GM12878 (cell line): Measurements from ENCODE around the gene CARD19. TPM values are rescaled to one million over a fixed set of nuclear protein-coding genes. Genes with fewer than 3 reads are reported as not detected.

ENCODE experiments used
- ATAC-seq: fragments of 200-7000 bp; cut with Tn5 transposase; 3 replicates; pipeline ENCODE4 v1.9.1; 2020; ENCODE audit warnings: mild to moderate bottlenecking, moderate library complexity
- BruUV-seq: library from RNA; stranded (reverse); fragments of 400-500 nt; replicated peaks from 2 replicates; lab custom pipeline; 2021; lab: Mats Ljungman, UMichigan
- CTCF ChIA-PET: fragments of 300-600 bp; sonication (Branson Sonifier 250); formaldehyde crosslinking; extraction: SDS; loops from one replicate; lab custom pipeline; 2021; ENCODE audit warnings: inconsistent platforms; lab: Yijun Ruan, JAX
- POLR2A ChIA-PET: fragments of 350-600 bp; formaldehyde crosslinking; extraction: SDS; loops from one replicate; lab custom pipeline; 2021; ENCODE audit warnings: inconsistent platforms; lab: Charles Lee
- RAD21 ChIA-PET: fragments of 300-600 bp; sonication (Branson Sonifier 250); formaldehyde crosslinking; loops from one replicate; lab custom pipeline; 2023; ENCODE audit warnings: antibody characterized with exemption; ENCODE audit not compliant: unreplicated experiment; lab: Charles Lee
- SMC1A ChIA-PET: fragments of 300-600 bp; sonication (Branson Sonifier 250); formaldehyde crosslinking; loops from one replicate; lab custom pipeline; 2023; ENCODE audit not compliant: unreplicated experiment, uncharacterized antibody; lab: Charles Lee
- DNase-seq: peaks from one replicate; pipeline ENCODE4 v3.0.0-alpha.2; 2011; ENCODE audit warnings: low read depth, low spot score
- FAIRE-seq: peaks from 3 replicates; lab custom pipeline; 2011; peaks lifted over from hg19 to GRCh38; lab: Jason Lieb, UNC
- H2AFZ ChIP-seq: 2 replicates; pipeline ENCODE4 v1.6.0; 2011; ENCODE audit warnings: low read depth, low read length, control low read depth; ENCODE audit not compliant: control insufficient read depth
- H3K27ac ChIP-seq: 2 replicates; pipeline ENCODE4 v1.5.1; 2011; ENCODE audit warnings: control low read depth; ENCODE audit not compliant: control insufficient read depth, insufficient read depth
- H3K27me3 ChIP-seq, 2 experiments: replicated peaks in 1 of 2; 2 replicates each; pipeline versions ENCODE4 v1.6.0 to v1.6.1; 2011; ENCODE audit warnings: low read length in 1 of 2; ENCODE audit not compliant: control insufficient read depth in 2 of 2, insufficient read depth in 2 of 2
- H3K36me3 ChIP-seq, 2 experiments: 2 replicates each; pipeline ENCODE4 v1.5.1; 2011; ENCODE audit warnings: low read length in 1 of 2; ENCODE audit not compliant: control insufficient read depth in 2 of 2, insufficient read depth in 2 of 2
- H3K4me1 ChIP-seq: 2 replicates; pipeline ENCODE4 v1.6.1; 2011; ENCODE audit warnings: mild to moderate bottlenecking, low read length, moderate library complexity, mixed read lengths; ENCODE audit not compliant: control insufficient read depth, insufficient read depth
- H3K4me2 ChIP-seq: 2 replicates; pipeline ENCODE4 v1.6.0; 2011; ENCODE audit warnings: control low read depth; ENCODE audit not compliant: control insufficient read depth, insufficient read depth
- H3K4me3 ChIP-seq: fragments of 200-600 bp; sonication (generic); 2 replicates; pipeline ENCODE4 v1.5.1; 2016
- H3K79me2 ChIP-seq: 2 replicates; pipeline ENCODE4 v1.6.0; 2011; ENCODE audit warnings: low read length; ENCODE audit not compliant: control insufficient read depth, insufficient read depth
- H3K9ac ChIP-seq: 2 replicates; pipeline ENCODE4 v1.8.0; 2011; ENCODE audit warnings: low read length, control low read depth, mixed read lengths; ENCODE audit not compliant: control insufficient read depth, insufficient read depth
- H3K9me3 ChIP-seq: replicated peaks from 3 replicates; pipeline ENCODE4 v1.5.1; 2011; ENCODE audit warnings: mild to moderate bottlenecking, low read length; ENCODE audit not compliant: control insufficient read depth, insufficient read depth
- H4K20me1 ChIP-seq: 2 replicates; pipeline ENCODE4 v1.6.0; 2011; ENCODE audit not compliant: control insufficient read depth, insufficient read depth
- NR2C1 ChIP-seq: fragments of 450-650 bp; IDR thresholded peaks from 2 replicates; pipeline ENCODE4 v1.6.1; 2017; ENCODE audit warnings: antibody characterized with exemption, mild to moderate bottlenecking, moderate library complexity
- POU2F2 ChIP-seq: IDR thresholded peaks from 3 replicates; pipeline ENCODE4 v1.6.1; 2011; ENCODE audit warnings: low read depth, mild to moderate bottlenecking, low read length, borderline replicate concordance
- RUNX3 ChIP-seq: IDR thresholded peaks from 2 replicates; pipeline ENCODE4 v1.6.1; 2012; ENCODE audit warnings: low read length, inconsistent platforms
- WGBS: methylation state at CpG from one replicate; pipeline ENCODE4 v1.1.6; 2016; ENCODE audit warnings: low lambda C conversion rate; ENCODE audit not compliant: insufficient replicate concordance, insufficient coverage; ENCODE audit errors: missing lambda C conversion rate; 5-methylcytosine and 5-hydroxymethylcytosine counted together
- in situ Hi-C: fragments of 300-500 bp; cut with MboI; formaldehyde crosslinking; loops from 9 replicates; pipeline ENCODE4 v1.14.3; 2018; ENCODE audit warnings: mixed read lengths
- intact Hi-C: fragments of 100-400 bp; cut with micrococcal nuclease; formaldehyde crosslinking; loops from one replicate; pipeline ENCODE4 v1.14.2; 2022; ENCODE audit not compliant: unreplicated experiment
- polyA plus RNA-seq, 11 experiments: library from polyadenylated mRNA; depleted of rRNA in 4 of 11; unstranded in 6 of 11; stranded (reverse) in 5 of 11; fragments of >200 nt; fragmentation: Nextera tagmentation in 4 of 11; fragmentation: Illumina TruSeq in 1 of 11; extraction: Ambion mirVana in 4 of 11; extraction: Trizol in 1 of 11; gene quantifications; 1 replicate in 1 of 11; 2 replicates in 10 of 11; pipeline versions ENCODE4 v1.2.1 to v1.2.3, GENCODE V29; 2011 to 2016; ENCODE audit warnings: inconsistent platforms in 2 of 11, missing spikeins in 2 of 11, low read depth in 1 of 11
- total RNA-seq, 4 experiments: library from RNA; depleted of rRNA in 3 of 4; stranded (reverse); fragments of >200 nt in 3 of 4; fragmentation: Illumina TruSeq in 1 of 4; extraction: Trizol in 1 of 4; gene quantifications; 2 replicates each; pipeline versions ENCODE4 v1.2.1 to v1.2.3, GENCODE V29; 2013 to 2021

The CARD19 gene
- total and polyA plus RNA-seq, 10 of the 15 experiments (the other 5 are each of a cell fraction or from before 2014, with no cell fraction given): 0.61 to 41.6 (median 19.9) TPM

DNA sequence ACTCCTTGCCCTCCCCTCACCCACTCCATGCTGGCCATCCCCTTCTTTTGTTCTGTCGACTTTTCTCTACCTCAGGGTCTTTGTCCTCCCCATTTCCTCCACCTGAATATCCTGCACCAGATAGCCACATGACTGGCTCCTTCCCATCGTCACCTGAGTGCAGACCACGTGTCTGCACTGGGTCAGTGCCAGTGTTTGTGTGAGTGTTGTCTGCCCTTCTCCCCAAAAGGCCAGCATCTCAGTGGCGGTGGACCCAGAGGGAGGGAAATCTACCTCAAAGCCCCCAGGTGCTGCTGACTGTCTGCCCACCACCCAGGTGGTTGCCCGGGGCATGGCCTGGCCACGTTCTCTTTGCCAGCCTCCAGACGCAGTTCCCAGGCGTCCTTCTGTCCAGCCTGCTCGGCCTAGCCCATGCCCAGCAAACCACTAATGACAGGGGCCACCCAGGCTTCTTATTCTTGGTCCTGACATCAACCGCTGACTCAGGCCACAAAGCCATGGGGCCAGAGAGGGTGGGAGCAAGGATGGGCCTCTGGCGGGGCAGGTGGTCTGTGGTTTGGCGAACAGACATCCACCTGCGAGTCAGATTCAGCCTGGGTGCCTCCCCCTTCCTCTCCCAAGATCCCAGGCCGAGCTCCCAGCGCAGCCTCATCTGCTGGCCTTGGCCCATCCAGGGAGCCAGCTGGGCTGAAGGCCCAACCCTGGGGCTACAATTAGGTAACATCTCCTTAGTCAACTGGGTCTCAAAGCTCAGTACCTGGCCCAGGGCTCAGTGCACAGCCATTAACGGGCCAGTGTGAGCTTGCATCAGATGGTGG is 43.6 kb downstream of the CARD19 start:
- no peak for FAIRE-seq
- no peaks in the 10 kb centered on the region for H3K9me3 ChIP-seq
- H2AFZ ChIP-seq: no peak overlapping the region
- no peak for ATAC-seq
- CTCF ChIA-PET: interaction anchor here (0.7 to 1.9 kb wide), 2 partner anchors 14 to 132 kb away, joined by 3 to 10 read pairs; no protein-coding TSS in a partner anchor
- intact Hi-C loops: no loop called here
- no peak overlapping the region for H3K4me3 ChIP-seq
- WGBS: 41% methylated on average over 16 of the region's 16 CpGs
- H3K9ac ChIP-seq: no peak overlapping the region
- TF ChIP-seq RUNX3 (0 out of 2 replicates have a peak, but pooled peaks have one; percentile 5), NR2C1 (no peak), POU2F2 (no peak)
- TF ChIP-seq, all 136 proteins: peak for 1
- no peak for DNase-seq
- BruUV-seq: no TSS peak
- ChIA-PET POLR2A (interaction anchor here (0.6 kb wide), 1 partner anchor 66 kb away, joined by 3 read pairs; no protein-coding TSS in a partner anchor), SMC1A (interaction anchor here (0.6 kb wide), 1 partner anchor 1100 kb away, joined by 3 read pairs; no protein-coding TSS in a partner anchor), RAD21 (interaction anchor here (1.9 kb wide), 1 partner anchor 31 kb away, joined by 7 read pairs; no protein-coding TSS in a partner anchor)
- Histone ChIP-seq H3K79me2 (no peaks in the 10 kb centered on the region), H3K36me3 (no peaks in the 10 kb centered on the region), H3K27ac (no peak overlapping the region), H3K4me1 (peaks cover 20% of the 10 kb centered on the region), H4K20me1 (no peaks in the 10 kb centered on the region), H3K27me3 (no peaks in the 10 kb centered on the region; a peak in 1 of 4 replicates), H3K4me2 (no peak overlapping the region)
- in situ Hi-C loops: no loop called here
